Measurements from ENCODE around the gene KIF26A.

The KIF26A gene

GRCh38 chr14:104161602-104162367 is 23.4 kb downstream of the KIF26A start:
- DNase-seq = no peak

GRCh38 chr14:104162495-104162894 is 24.1 kb downstream of the KIF26A start:
- DNase-seq = no peak

- no peak for DNase-seq
These were observed 25.2 kb downstream of the KIF26A start for GRCh38 chr14:104163541-104163940.

- no peak for DNase-seq
These were observed 25.7 kb downstream of the KIF26A start for GRCh38 chr14:104164041-104164440.

GRCh38 chr14:104164512-104164911 is 26.1 kb downstream of the KIF26A start:
- DNase-seq = no peak

GRCh38 chr14:104166698-104167097 is 28.3 kb downstream of the KIF26A start:
- no peak for DNase-seq

GRCh38 chr14:104168603-104169002 is 30.2 kb downstream of the KIF26A start:
- DNase-seq = no peak

- DNase-seq = no peak
These were observed 30.8 kb downstream of the KIF26A start for GRCh38 chr14:104169005-104169698.

GRCh38 chr14:104169699-104170479 is 31.5 kb downstream of the KIF26A start:
- DNase-seq = no peak

- no peak for DNase-seq
These were observed 32.8 kb downstream of the KIF26A start for GRCh38 chr14:104171029-104171697.

GRCh38 chr14:104171895-104172294 is 33.5 kb downstream of the KIF26A start:
- DNase-seq = no peak

GRCh38 chr14:104172349-104172748 is 34.0 kb downstream of the KIF26A start:
- no peak for DNase-seq

GRCh38 chr14:104172880-104173279 is 34.5 kb downstream of the KIF26A start:
- no peak for DNase-seq

- no peak for DNase-seq
These were observed 35.7 kb downstream of the KIF26A start for GRCh38 chr14:104174051-104174450.

GRCh38 chr14:104175041-104175440 is 36.7 kb downstream of the KIF26A start:
- no peak for DNase-seq

- DNase-seq = no peak
These were observed 37.4 kb downstream of the KIF26A start for GRCh38 chr14:104175811-104176210.

GRCh38 chr14:104176611-104177010 is 38.2 kb downstream of the KIF26A start:
- DNase-seq = no peak

GRCh38 chr14:104177411-104177810 is 39.0 kb downstream of the KIF26A start:
- DNase-seq = no peak

- DNase-seq = no peak
These were observed 39.9 kb downstream of the KIF26A start for GRCh38 chr14:104178279-104178678.

- no peak for DNase-seq
These were observed 40.7 kb downstream of the KIF26A start for GRCh38 chr14:104179126-104179525.

- DNase-seq = no peak
These were observed 41.3 kb downstream of the KIF26A start for GRCh38 chr14:104179564-104180129.

- DNase-seq = no peak
These were observed 42.3 kb downstream of the KIF26A start for GRCh38 chr14:104180561-104181165.

Data from activated CD8-positive, alpha-beta memory T cell treated with anti-CD3 and anti-CD28 coated beads for 24 hours (primary cell).